ENCODE measurements around the gene IGFL1. TPM values are rescaled to one million over a fixed set of nuclear protein-coding genes. Genes with fewer than 3 reads are reported as not detected.
A peak's percentile ranks its signal among the peaks of the same experiment; 100 is the strongest.
"Not testable (repeated sequence)": the region's sequence is repeated elsewhere in the genome, so short reads cannot be mapped to it uniquely, and the experiment has no call there.

Gene IGFL1
- total and polyA plus RNA-seq, 8 donors: 0.50 to 0.88 TPM; not detected in 6

DNA sequence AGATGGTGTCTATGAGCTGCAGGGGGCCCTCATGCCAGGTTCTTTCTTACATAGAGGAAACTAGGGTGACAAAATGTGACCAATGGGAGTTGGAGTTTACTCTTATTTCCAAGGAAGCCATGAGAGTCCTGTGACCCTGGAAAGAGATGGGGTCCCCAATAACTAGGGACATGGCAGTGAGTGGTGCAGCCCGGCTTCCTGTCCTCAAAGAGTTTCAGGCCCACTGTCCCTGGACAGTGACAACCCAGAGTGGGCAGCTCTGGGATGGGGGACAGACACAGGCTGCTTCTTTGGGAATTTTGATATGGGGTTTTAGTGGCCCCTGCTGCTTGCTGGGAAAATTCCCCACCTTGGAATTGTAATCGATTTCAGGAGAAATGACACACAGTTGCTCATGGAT lies 8.4 kb upstream of the IGFL1 start:
- Histone ChIP-seq H3K4me1 (peaks cover 15 to 20% (median 17%) of the 10 kb centered on the region in 4 donors), H3K27ac (no peak overlapping the region), H3K27me3 (peaks cover 0 to 34% (median 0%) of the 10 kb centered on the region in 3 donors), H3K9me3 (no peaks in the 10 kb centered on the region), H3K4me3 (no peak overlapping the region), H3K36me3 (no peaks in the 10 kb centered on the region)
- DNase-seq: no peak
- 76 to 87% (median 80%) methylated on average over 2 of the region's 2 CpGs for WGBS, 5 donors
- TF ChIP-seq POLR2AphosphoS5 (IDR thresholded peaks at IDR 0.05): no peak
- TF ChIP-seq, protein P1, sequence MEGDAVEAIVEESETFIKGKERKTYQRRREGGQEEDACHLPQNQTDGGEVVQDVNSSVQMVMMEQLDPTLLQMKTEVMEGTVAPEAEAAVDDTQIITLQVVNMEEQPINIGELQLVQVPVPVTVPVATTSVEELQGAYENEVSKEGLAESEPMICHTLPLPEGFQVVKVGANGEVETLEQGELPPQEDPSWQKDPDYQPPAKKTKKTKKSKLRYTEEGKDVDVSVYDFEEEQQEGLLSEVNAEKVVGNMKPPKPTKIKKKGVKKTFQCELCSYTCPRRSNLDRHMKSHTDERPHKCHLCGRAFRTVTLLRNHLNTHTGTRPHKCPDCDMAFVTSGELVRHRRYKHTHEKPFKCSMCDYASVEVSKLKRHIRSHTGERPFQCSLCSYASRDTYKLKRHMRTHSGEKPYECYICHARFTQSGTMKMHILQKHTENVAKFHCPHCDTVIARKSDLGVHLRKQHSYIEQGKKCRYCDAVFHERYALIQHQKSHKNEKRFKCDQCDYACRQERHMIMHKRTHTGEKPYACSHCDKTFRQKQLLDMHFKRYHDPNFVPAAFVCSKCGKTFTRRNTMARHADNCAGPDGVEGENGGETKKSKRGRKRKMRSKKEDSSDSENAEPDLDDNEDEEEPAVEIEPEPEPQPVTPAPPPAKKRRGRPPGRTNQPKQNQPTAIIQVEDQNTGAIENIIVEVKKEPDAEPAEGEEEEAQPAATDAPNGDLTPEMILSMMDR (IDR thresholded peaks at IDR 0.05): no peak
- intact Hi-C loops (cut with DNase I; ENCODE audit: low total_unique reads): no loop called here

DNA sequence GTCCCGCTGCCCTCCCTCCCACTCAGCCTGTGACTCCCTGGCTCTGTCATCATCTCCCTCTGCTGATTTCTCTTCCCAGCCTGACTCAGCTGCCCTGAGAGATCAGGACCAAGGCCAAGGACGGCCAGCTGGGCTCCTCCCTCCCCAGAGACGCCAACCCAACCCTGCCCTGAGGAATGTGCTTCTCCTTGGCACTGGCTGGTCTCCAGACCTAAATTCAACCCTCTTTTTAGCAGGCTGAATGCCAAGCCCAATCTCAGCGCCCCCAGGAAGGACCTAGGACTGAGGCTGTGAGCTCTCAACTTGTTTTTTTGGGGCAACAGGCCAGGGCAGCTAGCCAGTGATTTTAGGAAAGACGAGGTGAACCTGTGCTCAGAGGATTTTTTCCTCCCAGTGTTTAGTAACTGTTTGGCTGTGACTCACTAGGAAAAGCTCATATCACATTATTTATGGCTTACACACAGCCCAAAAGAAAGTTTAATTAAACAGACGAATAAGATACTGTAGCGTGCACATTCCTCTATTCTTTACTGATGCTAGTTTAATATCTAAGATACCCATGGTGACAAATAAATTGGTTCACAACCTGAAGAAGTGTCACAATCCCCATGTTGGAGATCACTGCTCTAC lies 7.4 kb upstream of the IGFL1 start:
- H3K4me1 ChIP-seq: peaks cover 15 to 20% (median 17%) of the 10 kb centered on the region in 4 donors
- H3K4me3 ChIP-seq: no peak overlapping the region
- intact Hi-C loops (cut with DNase I; ENCODE audit: low total_unique reads): no loop called here
- TF ChIP-seq, protein P1 (IDR thresholded peaks at IDR 0.05): no peak
- TF ChIP-seq EP300 (IDR thresholded peaks at IDR 0.05) (no peak), POLR2AphosphoS5 (IDR thresholded peaks at IDR 0.05) (peak in 1 of 3 donors; percentile 54), POLR2A (IDR thresholded peaks at IDR 0.05) (no peak)
- H3K36me3 ChIP-seq: no peaks in the 10 kb centered on the region
- 12 to 26% (median 15%) methylated on average over 7 of the region's 7 CpGs for WGBS, 5 donors
- H3K27ac ChIP-seq: peak overlapping the region in 2 of 5 donors; percentile 42 to 73
- peaks cover 0 to 42% (median 0%) of the 10 kb centered on the region in 3 donors for H3K27me3 ChIP-seq
- H3K9me3 ChIP-seq: no peaks in the 10 kb centered on the region
- peak; percentile 65 to 76 for DNase-seq

DNA sequence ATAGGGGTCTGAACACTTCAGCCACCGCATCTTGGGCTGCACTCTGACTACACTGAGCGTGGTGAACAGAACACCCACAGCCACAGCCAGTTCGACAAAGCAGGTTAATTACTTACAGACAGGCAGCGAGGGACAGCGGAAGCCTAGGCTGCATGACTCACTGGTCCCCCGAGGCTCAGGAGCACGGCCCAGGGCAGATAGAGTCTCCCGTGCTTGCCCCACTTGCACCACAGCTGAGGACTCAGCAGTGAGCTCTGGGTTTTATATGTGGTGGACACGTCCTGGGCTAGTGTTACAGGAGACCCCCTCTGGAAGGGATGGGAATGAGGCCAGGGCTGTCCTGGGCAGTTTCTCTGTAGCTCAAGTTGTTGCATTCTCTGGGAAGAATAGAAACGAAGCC lies 5.8 kb upstream of the IGFL1 start:
- H3K36me3 ChIP-seq; H3K4me3 ChIP-seq; DNase-seq; H3K27ac ChIP-seq; intact Hi-C loops (cut with DNase I; ENCODE audit: low total_unique reads); H3K9me3 ChIP-seq: not testable (repeated sequence)
- Histone ChIP-seq H3K4me1 (peaks cover 15 to 20% (median 17%) of the 10 kb centered on the region in 4 donors), H3K27me3 (peaks cover 0 to 41% (median 0%) of the 10 kb centered on the region in 3 donors)
- WGBS, 5 donors: 65 to 83% (median 76%) methylated on average over 5 to 8 of the region's 10 CpGs

DNA sequence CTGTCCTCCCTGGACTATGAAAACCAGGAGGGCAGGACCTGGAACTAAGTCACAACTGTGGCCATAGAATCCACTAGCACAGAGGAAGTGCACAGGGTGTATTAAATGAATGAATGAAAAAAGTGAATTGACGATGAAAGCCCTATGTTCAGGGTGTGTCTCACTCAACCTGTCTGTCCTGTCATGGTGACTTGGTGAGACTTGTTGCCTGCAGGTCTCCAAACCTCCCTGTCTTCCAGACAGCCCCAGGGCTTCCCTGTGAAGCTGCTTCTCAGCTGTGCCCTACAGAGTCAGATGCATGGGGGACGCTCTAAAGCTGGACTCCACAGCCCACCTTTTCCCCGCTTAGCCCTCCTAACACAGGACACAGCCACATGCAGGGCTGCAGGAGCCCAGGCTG lies 4.8 kb upstream of the IGFL1 start:
- H3K27ac ChIP-seq: no peak overlapping the region
- 62 to 80% (median 72%) methylated on average over 3 of the region's 3 CpGs for WGBS, 5 donors
- intact Hi-C loops (cut with DNase I; ENCODE audit: low total_unique reads): no loop called here
- no peaks in the 10 kb centered on the region for H3K36me3 ChIP-seq
- no peaks in the 10 kb centered on the region for H3K9me3 ChIP-seq
- TF ChIP-seq, protein P1 (IDR thresholded peaks at IDR 0.05): no peak
- TF ChIP-seq POLR2A (IDR thresholded peaks at IDR 0.05): no peak
- no peak for TF ChIP-seq POLR2AphosphoS5 (IDR thresholded peaks at IDR 0.05)
- TF ChIP-seq EP300 (IDR thresholded peaks at IDR 0.05): no peak
- no peak for DNase-seq
- H3K4me1 ChIP-seq: peaks cover 15 to 20% (median 17%) of the 10 kb centered on the region in 4 donors
- H3K4me3 ChIP-seq: no peak overlapping the region
- peaks cover 0 to 49% (median 0%) of the 10 kb centered on the region in 3 donors for H3K27me3 ChIP-seq

DNA sequence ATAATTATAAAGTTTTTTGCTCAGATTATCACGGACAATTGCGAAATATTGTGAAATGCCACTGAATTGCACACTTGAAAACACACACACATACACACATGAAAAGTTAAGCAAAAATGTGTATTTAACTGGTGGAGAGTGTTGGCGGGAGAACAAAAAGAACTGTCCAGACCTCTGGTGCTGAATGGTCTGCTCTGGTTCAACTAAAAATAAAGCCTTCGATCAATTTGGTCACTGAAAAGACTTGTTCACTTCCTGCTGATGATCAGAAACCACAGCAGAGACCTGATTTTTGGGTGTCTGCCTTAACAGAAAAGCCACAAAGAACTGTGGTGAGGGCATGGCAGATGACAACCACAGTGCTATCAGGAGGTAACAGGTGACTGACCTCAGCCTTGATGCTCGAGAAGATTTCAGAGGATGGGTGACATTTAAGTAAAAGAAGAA lies 4.0 kb upstream of the IGFL1 start:
- peaks cover 15 to 20% (median 17%) of the 10 kb centered on the region in 4 donors for H3K4me1 ChIP-seq
- H3K36me3 ChIP-seq: no peaks in the 10 kb centered on the region
- H3K4me3 ChIP-seq: no peak overlapping the region
- intact Hi-C loops (cut with DNase I; ENCODE audit: low total_unique reads): no loop called here
- H3K9me3 ChIP-seq: no peaks in the 10 kb centered on the region
- no peak for TF ChIP-seq POLR2AphosphoS5 (IDR thresholded peaks at IDR 0.05)
- no peak for TF ChIP-seq EP300 (IDR thresholded peaks at IDR 0.05)
- no peak for TF ChIP-seq POLR2A (IDR thresholded peaks at IDR 0.05)
- TF ChIP-seq, protein P1 (IDR thresholded peaks at IDR 0.05): no peak
- DNase-seq: peak in 1 of 2 donors; percentile 59
- H3K27ac ChIP-seq: no peak overlapping the region
- WGBS, 5 donors: 24 to 48% (median 33%) methylated on average over 5 of the region's 5 CpGs
- H3K27me3 ChIP-seq: peaks cover 0 to 49% (median 0%) of the 10 kb centered on the region in 3 donors

Data from stomach (tissue), 9 donors.